ENCODE data around the gene PAK6.

PAK6 gene

DNA sequence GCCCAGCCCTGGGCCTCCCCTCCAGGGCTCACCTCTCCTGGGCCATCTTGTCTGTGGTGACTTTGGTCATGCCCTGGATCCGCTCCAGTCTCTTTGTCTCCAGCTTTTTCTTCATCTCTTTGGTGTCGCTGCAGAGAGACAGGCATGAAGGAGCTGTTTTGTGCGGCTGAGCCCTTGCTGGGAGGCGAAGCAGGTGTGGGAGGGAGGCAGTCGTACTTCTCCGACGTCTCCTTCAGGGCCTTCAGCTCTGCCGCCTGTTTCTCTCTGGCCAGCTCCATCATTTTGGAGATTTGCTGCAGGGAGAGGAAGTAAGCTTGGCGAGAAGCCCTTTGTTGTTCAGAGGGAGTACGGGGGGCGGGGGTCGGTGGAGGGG, 51.7 kb downstream of the PAK6 start:
- no peak overlapping the region for H3K27ac ChIP-seq (ENCODE audit: low read length)

DNA sequence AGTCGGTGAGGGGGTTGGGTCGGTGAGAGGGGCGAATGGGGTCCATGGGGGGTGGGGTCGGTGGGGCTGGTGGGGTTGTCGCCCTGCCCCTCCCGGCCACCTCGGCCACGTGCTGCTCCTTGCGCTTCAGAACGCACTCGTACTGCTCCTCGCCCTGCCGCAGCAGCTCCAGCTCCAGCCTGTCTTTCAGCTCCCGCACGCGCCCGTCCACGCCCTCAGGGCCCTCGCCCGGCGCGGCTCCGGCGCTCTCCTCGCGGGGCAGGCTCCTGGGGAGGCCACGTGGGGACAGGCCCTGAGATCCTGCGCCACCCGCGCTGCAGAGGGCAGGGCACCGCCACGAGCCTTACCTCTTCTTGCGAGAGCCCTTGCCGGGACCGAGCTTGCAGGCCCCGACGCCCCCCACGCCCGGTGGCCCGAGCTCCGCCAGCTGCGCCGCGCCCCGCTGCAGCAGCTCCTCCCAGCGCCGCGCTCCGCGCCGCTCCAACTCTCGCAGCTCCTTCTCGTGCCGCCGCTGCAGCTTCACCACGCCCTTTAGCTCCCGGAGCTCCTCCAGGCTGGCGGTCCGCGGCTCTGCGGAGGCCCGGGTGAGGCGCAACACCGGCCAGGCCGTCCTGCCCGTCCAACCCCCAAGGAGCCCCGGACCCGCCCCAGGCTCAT, 52.2 kb downstream of the PAK6 start:
- Histone ChIP-seq H3K36me3 (replicated peaks; ENCODE audit: low read depth, low read length) (no peaks in the 10 kb centered on the region), H3K9ac (ENCODE audit: low read length) (no peak overlapping the region), H3K4me3 (ENCODE audit: low read length) (no peak overlapping the region), H3K4me2 (ENCODE audit: low read length) (no peak overlapping the region), H3K9me3 (ENCODE audit: insufficient read depth, low read length) (no peaks in the 10 kb centered on the region), H3K27ac (ENCODE audit: low read length) (no peak overlapping the region), H3K27me3 (ENCODE audit: low read depth, low read length) (no peaks in the 10 kb centered on the region), H3K4me1 (ENCODE audit: low read length) (no peaks in the 10 kb centered on the region), H2AFZ (ENCODE audit: low read depth, low read length) (no peak overlapping the region), H3K79me2 (ENCODE audit: low read length) (no peaks in the 10 kb centered on the region), H4K20me1 (ENCODE audit: insufficient read depth, low read length) (no peaks in the 10 kb centered on the region)
- TF ChIP-seq CTCF (IDR thresholded peaks at IDR 0.05; ENCODE audit: low read depth, low read length) (no peak), EZH2phosphoT487 (IDR thresholded peaks at IDR 0.05; ENCODE audit: low read depth) (no peak)

More for the DNA sequence above, 51.7 kb downstream of the PAK6 start:
- TF ChIP-seq EZH2phosphoT487 (IDR thresholded peaks at IDR 0.05; ENCODE audit: low read depth), result no peak
- no peak for TF ChIP-seq CTCF (IDR thresholded peaks at IDR 0.05; ENCODE audit: low read depth, low read length)
- Histone ChIP-seq H3K4me2 (ENCODE audit: low read length) (no peak overlapping the region), H3K36me3 (replicated peaks; ENCODE audit: low read depth, low read length) (no peaks in the 10 kb centered on the region), H3K4me3 (ENCODE audit: low read length) (no peak overlapping the region), H2AFZ (ENCODE audit: low read depth, low read length) (no peak overlapping the region), H3K9ac (ENCODE audit: low read length) (no peak overlapping the region), H3K79me2 (ENCODE audit: low read length) (no peaks in the 10 kb centered on the region), H3K4me1 (ENCODE audit: low read length) (peaks cover 5% of the 10 kb centered on the region), H3K9me3 (ENCODE audit: insufficient read depth, low read length) (no peaks in the 10 kb centered on the region), H3K27me3 (ENCODE audit: low read depth, low read length) (no peaks in the 10 kb centered on the region), H4K20me1 (ENCODE audit: insufficient read depth, low read length) (no peaks in the 10 kb centered on the region)

- no peaks in the 10 kb centered on the region for H3K27me3 ChIP-seq (ENCODE audit: low read depth, low read length)
- no peaks in the 10 kb centered on the region for H3K36me3 ChIP-seq (replicated peaks; ENCODE audit: low read depth, low read length)
- no peak overlapping the region for H2AFZ ChIP-seq (ENCODE audit: low read depth, low read length)
- H4K20me1 ChIP-seq (ENCODE audit: insufficient read depth, low read length), result no peaks in the 10 kb centered on the region
- no peaks in the 10 kb centered on the region for H3K9me3 ChIP-seq (ENCODE audit: insufficient read depth, low read length)
- no peaks in the 10 kb centered on the region for H3K79me2 ChIP-seq (ENCODE audit: low read length)
- H3K4me2 ChIP-seq (ENCODE audit: low read length), result no peak overlapping the region
- no peak overlapping the region for H3K27ac ChIP-seq (ENCODE audit: low read length)
- no peak for TF ChIP-seq CTCF (IDR thresholded peaks at IDR 0.05; ENCODE audit: low read depth, low read length)
- no peak for TF ChIP-seq EZH2phosphoT487 (IDR thresholded peaks at IDR 0.05; ENCODE audit: low read depth)
- H3K4me3 ChIP-seq (ENCODE audit: low read length), result no peak overlapping the region
- H3K4me1 ChIP-seq (ENCODE audit: low read length), result no peaks in the 10 kb centered on the region
- no peak overlapping the region for H3K9ac ChIP-seq (ENCODE audit: low read length)
These were observed 53.4 kb downstream of the PAK6 start for GRCh38 chr15:40292246-40292645.

DNA sequence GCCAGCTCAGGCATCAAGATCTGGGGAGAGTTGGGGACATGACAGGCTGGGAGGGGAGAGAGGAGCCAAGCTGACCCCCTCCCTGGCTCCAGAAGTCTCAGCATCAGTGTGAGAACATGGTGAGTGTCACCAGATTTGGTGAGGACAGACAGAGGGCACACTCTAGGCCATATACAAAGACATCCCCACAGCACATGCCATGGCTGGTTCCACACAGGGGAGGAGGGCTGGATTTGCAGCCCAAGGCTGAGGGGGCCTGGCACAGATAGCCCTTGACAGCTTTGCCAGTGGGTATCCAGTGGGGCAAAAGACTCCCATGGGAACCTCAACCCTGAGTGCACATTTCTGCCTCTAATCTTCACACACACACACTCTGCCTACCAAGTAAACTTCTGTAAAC, 54.1 kb downstream of the PAK6 start:
- H3K36me3 ChIP-seq (replicated peaks; ENCODE audit: low read depth, low read length), result no peaks in the 10 kb centered on the region

More for the DNA sequence above, 54.1 kb downstream of the PAK6 start:
- no peak overlapping the region for H3K9ac ChIP-seq (ENCODE audit: low read length)
- H3K4me3 ChIP-seq (ENCODE audit: low read length), result no peak overlapping the region
- H4K20me1 ChIP-seq (ENCODE audit: insufficient read depth, low read length), result no peaks in the 10 kb centered on the region
- H3K9me3 ChIP-seq (ENCODE audit: insufficient read depth, low read length), result no peaks in the 10 kb centered on the region
- H3K27ac ChIP-seq (ENCODE audit: low read length), result no peak overlapping the region
- no peak for TF ChIP-seq EZH2phosphoT487 (IDR thresholded peaks at IDR 0.05; ENCODE audit: low read depth)
- TF ChIP-seq CTCF (IDR thresholded peaks at IDR 0.05; ENCODE audit: low read depth, low read length), result no peak
- no peaks in the 10 kb centered on the region for H3K4me1 ChIP-seq (ENCODE audit: low read length)
- no peaks in the 10 kb centered on the region for H3K79me2 ChIP-seq (ENCODE audit: low read length)
- H2AFZ ChIP-seq (ENCODE audit: low read depth, low read length), result no peak overlapping the region
- H3K27me3 ChIP-seq (ENCODE audit: low read depth, low read length), result no peaks in the 10 kb centered on the region
- no peak overlapping the region for H3K4me2 ChIP-seq (ENCODE audit: low read length)
